ENCODE data around the gene CYP27A1.

Gene CYP27A1

DNA sequence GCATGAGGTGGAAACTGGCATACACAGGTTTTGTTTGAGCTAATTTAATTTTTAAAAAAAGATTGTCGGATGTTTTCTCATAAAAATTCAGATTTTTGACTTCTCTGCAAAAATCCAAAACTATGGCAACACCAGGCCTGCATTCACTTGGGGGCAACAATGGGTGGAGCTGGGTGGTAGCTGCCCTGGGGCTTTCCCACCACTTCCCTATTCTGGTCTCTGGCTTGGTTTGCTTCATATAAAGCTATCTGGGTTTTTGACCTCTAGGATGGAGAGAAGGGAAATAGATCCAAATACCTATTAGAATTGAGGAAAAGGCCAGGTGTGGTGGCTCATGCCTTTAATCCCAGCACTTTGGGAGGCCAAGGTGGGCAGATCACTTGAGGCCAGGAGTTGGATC is 5.5 kb upstream of the CYP27A1 start:
- no peak for DNase-seq

DNA sequence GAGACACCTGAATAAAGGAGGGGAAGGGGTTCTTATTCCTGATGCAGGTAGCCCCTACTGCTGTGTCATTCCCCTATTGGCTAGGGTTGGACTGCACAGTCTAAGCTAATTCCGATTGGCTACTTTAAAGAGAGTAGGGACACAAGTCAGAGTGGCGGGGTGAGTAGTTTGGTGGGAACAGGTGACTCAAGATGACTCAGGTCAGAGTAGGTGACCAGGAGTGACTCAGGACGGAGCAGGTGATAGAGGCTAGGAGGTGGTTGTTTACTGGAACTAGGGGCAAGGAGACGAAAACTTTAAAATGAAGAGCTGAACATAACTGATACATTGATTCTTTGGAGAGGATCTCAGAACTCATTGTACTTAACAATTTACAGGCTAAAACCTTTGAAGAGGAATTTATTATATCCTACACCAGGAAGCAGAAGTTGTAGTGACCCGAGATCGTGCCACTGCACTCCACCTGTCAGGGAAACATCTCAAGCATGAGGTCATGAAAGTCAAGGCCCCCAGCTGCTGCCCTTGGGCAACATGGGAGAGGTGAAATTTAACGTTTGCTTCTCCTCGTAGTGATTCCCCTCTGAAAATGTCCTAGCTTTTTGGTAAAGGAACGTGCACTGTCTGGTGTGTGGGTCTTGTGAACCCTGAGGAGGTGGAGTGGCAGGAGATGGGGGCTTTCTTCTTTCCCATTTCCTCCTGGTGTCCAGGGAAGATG is 4.5 kb upstream of the CYP27A1 start:
- no peak for DNase-seq

GRCh38 chr2:218780046-218780445 is 1.9 kb upstream of the CYP27A1 start:
- no peak for DNase-seq

- DNase-seq = no peak
These were observed 876 bp upstream of the CYP27A1 start for GRCh38 chr2:218780851-218781690.

GRCh38 chr2:218782528-218782844 is 539 bp downstream of the CYP27A1 start:
- no peak for DNase-seq

DNA sequence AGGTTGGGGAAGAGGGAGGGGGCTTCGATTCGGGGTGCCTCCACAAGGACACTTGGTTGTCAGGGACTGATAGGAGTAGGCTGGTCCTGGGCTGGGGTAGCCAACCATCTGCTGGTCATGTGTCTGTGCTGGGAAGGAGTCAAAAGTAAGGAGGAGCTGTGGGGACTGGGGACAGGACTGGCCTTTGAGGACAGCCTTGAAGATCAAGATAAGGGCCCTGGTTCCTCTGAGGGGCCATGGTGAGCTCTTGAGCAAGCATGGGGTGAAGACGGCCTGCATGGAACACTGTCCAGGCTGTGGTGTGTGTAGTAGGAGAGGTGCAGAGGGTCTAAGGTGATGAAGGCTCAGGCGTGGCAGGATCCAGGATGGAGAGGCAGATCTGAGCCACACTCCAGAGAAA is 1.7 kb downstream of the CYP27A1 start:
- no peak for DNase-seq

DNA sequence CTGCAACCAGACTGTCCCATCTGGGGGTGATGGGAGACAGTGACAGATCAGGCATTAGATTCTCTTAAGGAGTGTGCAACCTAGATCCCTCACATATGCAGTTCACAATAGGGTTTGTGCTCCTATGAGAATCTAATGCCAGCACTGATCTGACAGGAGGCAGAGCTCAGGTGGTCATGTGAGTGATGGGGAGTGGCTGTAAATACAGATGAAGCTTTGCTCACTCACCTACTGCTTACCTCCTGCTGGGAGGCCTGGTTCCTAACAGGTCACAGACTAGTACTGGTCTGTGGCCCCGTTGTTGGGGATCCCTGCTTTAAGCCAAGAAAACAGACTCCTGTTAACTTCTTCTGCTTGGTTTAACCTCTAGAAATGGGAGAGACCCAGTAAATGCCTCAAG is 3.2 kb downstream of the CYP27A1 start:
- no peak for DNase-seq

DNA sequence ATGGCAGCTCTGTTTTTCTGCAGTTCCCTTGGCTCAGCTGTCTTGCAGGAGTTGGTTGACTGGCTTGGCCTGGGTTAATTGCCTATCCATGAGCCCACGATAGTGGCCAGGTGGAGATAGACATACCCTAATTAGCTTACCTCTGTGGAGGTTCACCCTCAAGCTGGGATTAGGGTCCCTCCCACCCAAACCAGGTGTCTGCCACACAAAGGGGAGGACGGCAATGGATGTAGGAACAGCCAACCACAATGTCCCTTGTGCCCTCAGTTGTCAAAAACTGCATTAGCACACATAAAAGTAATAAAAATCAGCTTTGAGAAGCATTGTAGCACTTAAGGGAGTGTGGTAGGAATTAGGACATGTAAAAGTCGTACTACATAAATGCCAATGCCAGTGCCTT is 4.2 kb downstream of the CYP27A1 start:
- DNase-seq = no peak

DNA sequence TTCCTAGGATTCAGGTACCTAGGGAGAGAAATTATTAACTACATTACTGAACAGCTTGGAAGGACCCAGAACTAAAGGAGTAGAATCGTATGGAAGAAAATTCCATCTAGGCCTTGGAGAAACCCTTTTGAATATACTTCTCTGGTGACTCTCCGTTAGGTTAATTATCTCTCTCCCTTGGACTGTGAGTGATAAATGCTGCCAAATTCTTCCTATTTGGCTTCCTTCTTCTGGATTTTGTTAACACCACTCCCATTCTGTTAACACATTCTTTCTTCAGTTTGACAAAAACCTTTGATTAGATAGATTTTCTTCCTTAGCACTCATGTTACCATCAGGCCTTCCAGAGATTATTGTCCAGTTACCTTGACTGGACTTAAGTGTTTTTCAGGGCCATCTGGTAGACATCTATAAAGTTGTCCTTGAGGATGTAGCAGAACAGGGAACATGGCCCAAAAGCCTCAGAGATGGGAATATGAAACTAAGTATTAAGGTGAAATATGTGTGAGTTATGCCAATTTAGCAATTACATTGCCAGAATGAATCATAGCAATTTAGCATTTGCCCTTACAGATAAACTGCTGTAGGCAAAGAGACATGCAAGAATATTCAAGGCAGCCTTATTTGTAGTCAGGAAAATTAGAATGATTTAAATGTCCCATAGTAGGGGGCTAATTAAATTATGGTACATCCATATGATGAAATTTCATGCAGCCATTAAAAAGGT is 6.7 kb downstream of the CYP27A1 start:
- DNase-seq = no peak

DNA sequence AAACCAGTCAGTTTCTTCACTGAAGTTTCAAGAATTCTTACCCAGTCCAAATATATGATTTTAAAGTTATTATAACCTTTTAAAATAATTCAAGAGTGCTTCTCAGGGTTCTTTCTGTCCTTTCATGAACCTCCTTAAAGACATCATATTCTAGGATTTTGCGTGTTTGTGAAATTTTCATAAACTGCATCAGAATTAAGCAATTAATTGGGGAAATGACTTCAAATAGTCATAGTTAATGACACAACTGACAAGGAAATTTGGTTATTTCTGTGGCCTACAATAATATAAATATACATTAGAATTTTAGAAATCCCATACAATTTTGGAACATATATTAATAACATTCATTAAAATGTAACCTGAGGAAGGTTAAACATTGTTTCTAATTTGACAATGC is 10.5 kb downstream of the CYP27A1 start:
- DNase-seq = no peak

DNA sequence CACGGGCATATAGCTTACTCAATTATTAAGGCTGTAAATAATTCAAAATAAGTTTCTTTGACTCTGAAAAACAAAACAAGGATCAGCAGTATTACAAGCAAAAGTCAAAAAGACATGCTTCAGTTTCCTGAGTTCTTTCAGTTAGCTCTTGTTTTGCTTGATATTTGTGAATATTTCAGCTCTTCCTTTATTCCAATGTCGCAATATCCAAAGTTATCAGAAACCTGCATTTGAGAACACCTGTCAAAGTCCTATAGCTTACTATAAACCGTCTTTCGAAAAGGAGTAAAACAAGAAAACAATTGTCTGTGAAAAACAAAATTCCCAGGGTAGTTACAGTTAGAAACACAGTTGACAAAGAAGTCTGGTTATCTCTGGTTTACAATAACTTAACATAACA is 14.7 kb downstream of the CYP27A1 start:
- DNase-seq = no peak

- DNase-seq = no peak
These were observed 17.0 kb downstream of the CYP27A1 start for GRCh38 chr2:218798767-218799504.

DNA sequence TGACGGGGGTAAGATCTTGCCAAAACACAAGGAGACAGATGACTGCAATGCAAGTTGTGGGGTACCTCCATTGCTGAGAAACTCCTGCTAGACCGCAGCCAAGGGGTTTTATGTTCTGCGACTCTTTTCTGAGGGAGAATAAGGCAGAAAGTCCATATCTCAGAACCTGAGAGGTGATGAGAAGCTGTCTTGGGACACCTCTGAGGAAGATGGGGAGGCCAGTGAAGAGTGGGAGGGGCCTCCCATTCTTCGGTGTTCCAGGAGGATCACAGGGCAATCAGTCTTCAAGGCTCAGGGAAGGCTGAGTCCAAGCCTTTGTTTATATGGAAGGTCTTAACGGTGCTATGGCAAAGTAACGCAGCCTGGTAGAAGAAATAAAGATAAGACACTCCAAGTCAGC is 18.0 kb downstream of the CYP27A1 start:
- DNase-seq = no peak

GRCh38 chr2:218802386-218802994 is 20.5 kb downstream of the CYP27A1 start:
- no peak for DNase-seq

DNA sequence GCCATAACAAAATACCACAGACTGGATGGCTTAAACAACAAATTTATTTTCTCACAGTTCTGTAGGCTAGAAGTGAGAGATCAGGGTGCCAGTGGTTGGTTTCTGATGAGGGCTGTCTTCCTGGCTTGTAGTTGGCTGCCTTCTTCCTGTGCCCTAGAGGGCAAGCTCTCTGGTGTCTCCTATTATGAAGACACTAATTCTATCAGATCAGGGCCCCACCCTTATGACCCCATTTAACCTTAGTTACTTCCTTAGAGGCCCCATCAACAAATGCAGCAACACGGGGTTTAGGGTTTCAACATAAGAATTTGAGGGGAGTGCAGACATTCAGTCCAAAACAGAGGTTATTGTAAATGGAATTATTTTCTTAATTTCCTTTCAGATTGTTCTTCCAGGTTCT is 22.9 kb downstream of the CYP27A1 start:
- DNase-seq = no peak

GRCh38 chr2:218805627-218806026 is 23.7 kb downstream of the CYP27A1 start:
- DNase-seq = no peak

DNA sequence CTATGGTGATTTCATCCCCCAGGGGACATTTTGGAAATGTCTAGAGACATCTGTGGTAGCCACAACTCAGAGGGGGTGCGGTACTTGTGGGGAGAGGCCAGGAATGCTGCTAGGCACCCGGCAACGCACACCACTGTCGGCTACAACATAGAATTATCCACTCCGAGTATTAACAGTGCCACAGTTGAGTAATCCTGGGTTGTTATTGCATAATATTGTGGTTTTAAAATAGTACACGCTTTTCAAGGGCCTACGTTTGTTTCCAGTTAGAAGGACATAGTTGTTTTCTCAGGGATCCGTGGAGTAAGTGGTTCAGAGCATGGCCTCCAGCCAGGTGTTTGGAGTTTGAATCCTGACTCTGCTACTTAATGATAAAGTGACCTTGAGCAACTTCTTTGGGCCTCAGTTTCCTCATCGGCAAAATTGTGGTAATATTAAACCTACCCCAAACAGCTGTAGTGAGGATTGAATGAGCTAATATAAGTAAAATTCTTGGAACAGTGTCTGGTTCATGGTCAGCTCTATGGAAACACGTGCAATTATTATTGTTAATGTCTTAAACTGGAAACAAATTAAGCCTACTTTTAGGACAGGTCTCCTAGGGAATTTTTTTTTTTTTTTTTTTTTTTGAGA is 24.5 kb downstream of the CYP27A1 start:
- DNase-seq = no peak

GRCh38 chr2:218807626-218808025 is 25.7 kb downstream of the CYP27A1 start:
- DNase-seq = no peak

DNA sequence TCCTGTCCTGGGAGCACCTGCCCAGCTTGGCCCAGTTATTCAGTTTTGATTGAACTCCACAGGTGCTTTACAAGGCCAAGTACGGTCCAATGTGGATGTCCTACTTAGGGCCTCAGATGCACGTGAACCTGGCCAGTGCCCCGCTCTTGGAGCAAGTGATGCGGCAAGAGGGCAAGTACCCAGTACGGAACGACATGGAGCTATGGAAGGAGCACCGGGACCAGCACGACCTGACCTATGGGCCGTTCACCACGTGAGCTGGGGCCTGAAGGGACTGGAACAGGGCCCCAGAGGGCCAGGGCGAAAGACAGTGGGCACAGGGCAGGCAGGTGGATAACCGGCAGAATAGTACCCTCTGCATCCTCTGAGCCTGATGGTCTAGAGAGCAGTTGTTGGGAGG is 27.6 kb downstream of the CYP27A1 start:
- DNase-seq = no peak

- no peak for DNase-seq
These were observed 28.3 kb downstream of the CYP27A1 start for GRCh38 chr2:218810256-218810655.

GRCh38 chr2:218811382-218811781 is 29.4 kb downstream of the CYP27A1 start:
- no peak for DNase-seq

DNA sequence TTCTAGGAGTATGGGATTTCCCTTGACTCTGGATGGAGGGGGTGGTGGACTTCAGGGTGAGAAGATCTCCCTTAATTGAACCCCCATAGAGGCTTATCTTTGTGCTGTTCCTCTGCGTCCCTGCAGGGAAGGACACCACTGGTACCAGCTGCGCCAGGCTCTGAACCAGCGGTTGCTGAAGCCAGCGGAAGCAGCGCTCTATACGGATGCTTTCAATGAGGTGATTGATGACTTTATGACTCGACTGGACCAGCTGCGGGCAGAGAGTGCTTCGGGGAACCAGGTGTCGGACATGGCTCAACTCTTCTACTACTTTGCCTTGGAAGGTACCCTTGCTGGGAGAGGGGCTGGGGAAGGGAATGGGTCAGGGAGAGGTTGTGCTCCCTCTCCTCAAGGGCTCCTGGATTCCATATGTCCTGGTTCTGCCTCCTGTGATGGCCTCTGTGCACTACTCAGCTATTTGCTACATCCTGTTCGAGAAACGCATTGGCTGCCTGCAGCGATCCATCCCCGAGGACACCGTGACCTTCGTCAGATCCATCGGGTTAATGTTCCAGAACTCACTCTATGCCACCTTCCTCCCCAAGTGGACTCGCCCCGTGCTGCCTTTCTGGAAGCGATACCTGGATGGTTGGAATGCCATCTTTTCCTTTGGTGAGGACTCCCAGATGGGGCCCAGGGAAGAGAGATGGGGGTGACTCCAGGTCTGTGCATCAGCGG is 30.3 kb downstream of the CYP27A1 start:
- DNase-seq = no peak
